Keratinocyte (primary cell): ENCODE data around the gene FAM20B. TPM values are rescaled to one million over a fixed set of nuclear protein-coding genes. Genes with fewer than 3 reads are reported as not detected.

Experiments
- DNase-seq: peaks from one replicate; pipeline ENCODE4 v3.0.0-alpha.2; 2011; ENCODE audit warnings: low read depth, missing footprints, low spot score
- FAIRE-seq: peaks from 2 replicates; lab custom pipeline; 2011; peaks lifted over from hg19 to GRCh38; lab: Jason Lieb, UNC
- H2AFZ ChIP-seq: 2 replicates; pipeline ENCODE4 v1.6.0; 2012; ENCODE audit warnings: low read length, control low read depth, inconsistent platforms; ENCODE audit not compliant: control insufficient read depth
- H3K27ac ChIP-seq: 2 replicates; pipeline ENCODE4 v1.5.1; 2011; ENCODE audit warnings: low read length; ENCODE audit not compliant: control insufficient read depth, insufficient read depth
- H3K27me3 ChIP-seq: 3 replicates; pipeline ENCODE4 v1.6.0; 2011; ENCODE audit warnings: low read length; ENCODE audit not compliant: control insufficient read depth, insufficient read depth; ENCODE audit errors: extremely low read depth
- H3K36me3 ChIP-seq, 2 experiments: 2 replicates in 1 of 2; 3 replicates in 1 of 2; pipeline ENCODE4 v1.5.1; 2011; ENCODE audit warnings: low read length in 2 of 2, mild to moderate bottlenecking in 1 of 2; ENCODE audit not compliant: control insufficient read depth in 2 of 2, insufficient read depth in 2 of 2; ENCODE audit errors: extremely low read depth in 1 of 2
- H3K4me1 ChIP-seq: 3 replicates; pipeline ENCODE4 v1.5.1; 2011; ENCODE audit warnings: low read length; ENCODE audit not compliant: control insufficient read depth, insufficient read depth; ENCODE audit errors: extremely low read depth
- H3K4me2 ChIP-seq: 3 replicates; pipeline ENCODE4 v1.6.0; 2011; ENCODE audit warnings: low read depth, low read length; ENCODE audit not compliant: control insufficient read depth, insufficient read depth; ENCODE audit errors: extremely low read depth
- H3K4me3 ChIP-seq, 3 experiments: fragments of 200-600 bp in 1 of 3; sonication (generic) in 1 of 3; 2 replicates in 2 of 3; 3 replicates in 1 of 3; pipeline ENCODE4 v1.5.1; 2011 to 2016; ENCODE audit warnings: low read length in 3 of 3, mild to moderate bottlenecking in 3 of 3, control low read depth in 2 of 3, inconsistent platforms in 1 of 3, low read depth in 1 of 3, mixed read lengths in 1 of 3, mixed run types in 1 of 3, moderate library complexity in 1 of 3; ENCODE audit not compliant: control insufficient read depth in 2 of 3, insufficient read depth in 2 of 3; ENCODE audit errors: extremely low read depth in 1 of 3
- H3K79me2 ChIP-seq: 2 replicates; pipeline ENCODE4 v1.6.0; 2012; ENCODE audit warnings: low read length; ENCODE audit not compliant: control insufficient read depth, insufficient read depth
- H3K9ac ChIP-seq: 3 replicates; pipeline ENCODE4 v1.6.0; 2011; ENCODE audit warnings: low read length; ENCODE audit not compliant: control insufficient read depth, insufficient read depth; ENCODE audit errors: extremely low read depth
- H3K9me1 ChIP-seq: 3 replicates; pipeline ENCODE4 v1.6.0; 2011; ENCODE audit warnings: low read length; ENCODE audit not compliant: control insufficient read depth, insufficient read depth; ENCODE audit errors: extremely low read depth
- H3K9me3 ChIP-seq: 2 replicates; pipeline ENCODE4 v1.5.1; 2012; ENCODE audit warnings: low read depth, low read length; ENCODE audit not compliant: control insufficient read depth
- H4K20me1 ChIP-seq: 3 replicates; pipeline ENCODE4 v1.6.0; 2011; ENCODE audit warnings: low read length; ENCODE audit not compliant: control insufficient read depth, insufficient read depth; ENCODE audit errors: extremely low read depth
- CTCF ChIP-seq, 3 experiments: IDR thresholded peaks in 1 of 3; conservative IDR thresholded peaks in 1 of 3; optimal IDR thresholded peaks in 1 of 3; 2 replicates in 2 of 3; 3 replicates in 1 of 3; pipeline versions ENCODE3 to v1.5.1; 2011; ENCODE audit warnings: low read length in 3 of 3, mild to moderate bottlenecking in 3 of 3, moderate library complexity in 2 of 3, control low read depth in 1 of 3, inconsistent platforms in 1 of 3; ENCODE audit not compliant: insufficient read depth in 2 of 3; ENCODE audit errors: extremely low read depth in 1 of 3
- EZH2 ChIP-seq: IDR thresholded peaks from one replicate; pipeline ENCODE4 v1.6.1; 2012; ENCODE audit warnings: inconsistent platforms, mild to moderate bottlenecking, low read length, moderate library complexity
- dilution Hi-C: fragments of 300-500 bp; cut with MboI; formaldehyde crosslinking; loops from one replicate; pipeline ENCODE4 v1.7.0; 2020; ENCODE audit warnings: low sequenced_read_pairs; ENCODE audit not compliant: extremely low pct_ligation_motif_present
- polyA plus RNA-seq, 5 experiments: library from polyadenylated mRNA; depleted of rRNA in 3 of 5; stranded (reverse) in 3 of 5; stranded (forward) in 1 of 5; unstranded in 1 of 5; fragments of >200 nt; gene quantifications; 1 replicate in 1 of 5; 2 replicates in 3 of 5; 3 replicates in 1 of 5; pipeline versions ENCODE4 v1.2.1 to v1.2.3, GENCODE V29; 2011 to 2012; ENCODE audit warnings: missing spikeins in 2 of 5, low read depth in 1 of 5, low replicate concordance in 1 of 5

The FAM20B gene
- polyA plus RNA-seq, 1 donor (not counting 4 experiments of a cell fraction or from before 2014, with no cell fraction given): 20.1 TPM

- no peaks in the 10 kb centered on the region for H3K9me1 ChIP-seq
- no peak overlapping the region for H3K27ac ChIP-seq
- H3K9ac ChIP-seq: no peak overlapping the region
- H2AFZ ChIP-seq: no peak overlapping the region
- TF ChIP-seq CTCF (optimal IDR thresholded peaks at IDR 0.05 in 1 of 3, IDR thresholded peaks at IDR 0.05 in 1 of 3, conservative IDR thresholded peaks at IDR 0.05 in 1 of 3; ENCODE audit: extremely low read depth in 1 of 3, insufficient read depth in 2 of 3, low read length in 3 of 3) (no peak), EZH2 (no peak)
- DNase-seq (no peak), FAIRE-seq (no peak)
- H3K4me3 ChIP-seq: no peak overlapping the region
- no peaks in the 10 kb centered on the region for H4K20me1 ChIP-seq
- H3K36me3 ChIP-seq: peaks cover 58 to 59% of the 10 kb centered on the region in 2 experiments
- H3K4me2 ChIP-seq: no peak overlapping the region
- H3K79me2 ChIP-seq: no peaks in the 10 kb centered on the region
- no peaks in the 10 kb centered on the region for H3K9me3 ChIP-seq
- no peaks in the 10 kb centered on the region for H3K27me3 ChIP-seq
- dilution Hi-C loops: no loop called here
- H3K4me1 ChIP-seq: no peaks in the 10 kb centered on the region
These were observed 69.1 kb downstream of the FAM20B start for GRCh38 chr1:179094818-179095217.

DNA sequence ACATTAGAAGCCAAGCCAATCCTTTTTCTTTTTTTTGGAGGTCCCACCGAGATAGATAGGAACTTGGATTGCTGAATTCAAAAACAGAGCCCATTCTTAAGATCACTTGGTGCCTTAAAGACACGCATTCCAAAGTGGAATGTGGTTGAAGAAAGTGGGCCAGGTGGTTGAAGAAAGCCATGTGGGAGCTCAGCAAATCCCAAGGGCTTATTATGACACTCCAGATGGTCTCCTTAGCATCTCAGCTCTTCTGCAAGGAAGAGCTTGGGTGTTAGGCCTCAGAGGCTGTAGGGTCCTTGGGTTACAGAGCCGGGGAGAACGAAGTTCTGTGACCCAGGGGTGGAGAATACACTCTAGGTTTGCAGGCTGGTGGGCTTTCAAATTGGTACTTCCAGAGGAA, 69.7 kb downstream of the FAM20B start:
- H3K27ac ChIP-seq: no peak overlapping the region
- dilution Hi-C loops: no loop called here
- TF ChIP-seq CTCF (optimal IDR thresholded peaks at IDR 0.05 in 1 of 3, IDR thresholded peaks at IDR 0.05 in 1 of 3, conservative IDR thresholded peaks at IDR 0.05 in 1 of 3; ENCODE audit: extremely low read depth in 1 of 3, insufficient read depth in 2 of 3, low read length in 3 of 3) (no peak), EZH2 (no peak)

More for the DNA sequence above, 69.7 kb downstream of the FAM20B start:
- FAIRE-seq (no peak), DNase-seq (no peak)
- Histone ChIP-seq H3K79me2 (peaks cover 1% of the 10 kb centered on the region), H3K27me3 (no peaks in the 10 kb centered on the region), H3K36me3 (peaks cover 58 to 59% of the 10 kb centered on the region in 2 experiments), H2AFZ (no peak overlapping the region), H3K9ac (no peak overlapping the region), H3K4me3 (no peak overlapping the region), H3K4me2 (no peak overlapping the region), H4K20me1 (no peaks in the 10 kb centered on the region), H3K4me1 (no peaks in the 10 kb centered on the region), H3K9me1 (no peaks in the 10 kb centered on the region), H3K9me3 (no peaks in the 10 kb centered on the region)
